Epithelial cell of proximal tubule (primary cell): ENCODE measurements around the gene PDZK1. TPM values are rescaled to one million over a fixed set of nuclear protein-coding genes. Genes with fewer than 3 reads are reported as not detected.
A peak's percentile ranks its signal among the peaks of the same experiment; 100 is the strongest.

Experiments used
- DNase-seq: peaks from one replicate; pipeline ENCODE4 v3.0.0-alpha.2; 2011; ENCODE audit warnings: low read depth
- H3K4me3 ChIP-seq: 2 replicates; pipeline ENCODE4 v1.5.1; 2011; ENCODE audit warnings: low read depth, mild to moderate bottlenecking, low read length
- total RNA-seq: library from RNA; depleted of rRNA; stranded (reverse); fragments of >200 nt; gene quantifications from 2 replicates; pipeline ENCODE4 v1.2.3, GENCODE V29; 2015
- TF ChIP-seq, protein P1 (sequence below): conservative IDR thresholded peaks from 2 replicates; pipeline ENCODE4 v1.5.1; 2012; ENCODE audit warnings: low read depth, mild to moderate bottlenecking, low read length

PDZK1 gene
- total RNA-seq, 1 donor from 2014 or later: 5.0 TPM

DNA sequence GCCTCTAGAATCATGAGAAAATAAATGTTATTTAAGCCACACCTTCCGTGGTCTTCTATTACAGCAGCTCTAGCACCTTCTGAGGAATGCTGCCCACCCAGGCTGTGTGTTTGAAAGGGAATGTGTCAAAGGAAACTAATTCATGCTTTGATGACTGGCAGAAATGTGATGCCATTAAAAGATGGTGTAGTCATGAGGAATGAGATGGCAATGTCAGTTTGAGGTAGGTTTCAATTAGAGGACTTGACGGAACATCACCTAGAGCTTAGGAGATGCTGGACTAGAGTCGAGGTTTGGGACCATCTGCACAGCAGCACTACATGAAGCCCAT, 10.6 kb downstream of the PDZK1 start:
- TF ChIP-seq, protein P1, sequence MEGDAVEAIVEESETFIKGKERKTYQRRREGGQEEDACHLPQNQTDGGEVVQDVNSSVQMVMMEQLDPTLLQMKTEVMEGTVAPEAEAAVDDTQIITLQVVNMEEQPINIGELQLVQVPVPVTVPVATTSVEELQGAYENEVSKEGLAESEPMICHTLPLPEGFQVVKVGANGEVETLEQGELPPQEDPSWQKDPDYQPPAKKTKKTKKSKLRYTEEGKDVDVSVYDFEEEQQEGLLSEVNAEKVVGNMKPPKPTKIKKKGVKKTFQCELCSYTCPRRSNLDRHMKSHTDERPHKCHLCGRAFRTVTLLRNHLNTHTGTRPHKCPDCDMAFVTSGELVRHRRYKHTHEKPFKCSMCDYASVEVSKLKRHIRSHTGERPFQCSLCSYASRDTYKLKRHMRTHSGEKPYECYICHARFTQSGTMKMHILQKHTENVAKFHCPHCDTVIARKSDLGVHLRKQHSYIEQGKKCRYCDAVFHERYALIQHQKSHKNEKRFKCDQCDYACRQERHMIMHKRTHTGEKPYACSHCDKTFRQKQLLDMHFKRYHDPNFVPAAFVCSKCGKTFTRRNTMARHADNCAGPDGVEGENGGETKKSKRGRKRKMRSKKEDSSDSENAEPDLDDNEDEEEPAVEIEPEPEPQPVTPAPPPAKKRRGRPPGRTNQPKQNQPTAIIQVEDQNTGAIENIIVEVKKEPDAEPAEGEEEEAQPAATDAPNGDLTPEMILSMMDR: no peak
- DNase-seq: no peak
- no peak overlapping the region for H3K4me3 ChIP-seq

DNA sequence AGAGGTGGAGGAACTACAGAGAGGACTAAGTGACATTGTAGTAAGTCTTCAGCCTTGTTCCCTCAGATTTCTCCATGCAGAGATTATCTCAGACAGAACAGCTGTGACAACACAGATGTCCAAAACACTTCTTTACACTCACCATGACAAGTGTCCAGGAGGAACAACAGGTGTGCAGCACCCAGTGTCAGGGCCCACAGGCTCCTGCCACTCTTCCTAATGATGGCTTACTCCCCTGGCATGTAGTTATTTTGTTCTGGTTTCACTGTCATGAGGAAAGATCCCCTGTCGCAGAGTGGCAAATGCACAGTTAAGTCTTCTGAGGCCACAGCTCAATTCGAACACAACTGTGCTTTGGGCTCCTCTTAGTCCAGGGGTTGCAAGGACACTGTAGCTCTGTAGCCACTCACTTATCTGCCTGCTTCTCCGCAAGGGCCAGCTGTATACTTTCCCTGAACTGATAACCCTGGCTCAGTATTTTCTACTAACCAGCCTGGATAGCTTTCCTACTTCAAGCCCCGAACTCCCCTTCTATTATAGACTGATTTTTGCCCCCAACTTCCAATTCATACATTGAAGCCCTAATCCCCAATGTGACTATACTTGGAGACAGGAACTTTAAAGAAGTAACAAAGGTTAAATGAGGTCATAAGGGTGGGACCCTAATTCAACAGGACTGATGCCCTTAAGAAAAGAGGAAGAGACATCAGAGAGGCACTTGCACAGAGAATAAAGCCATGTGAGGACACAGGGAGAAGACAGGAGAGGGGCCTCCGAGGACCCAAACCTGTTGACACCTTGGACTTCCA, 11.1 kb downstream of the PDZK1 start:
- no peak for DNase-seq
- H3K4me3 ChIP-seq: no peak overlapping the region
- TF ChIP-seq, protein P1: no peak

DNA sequence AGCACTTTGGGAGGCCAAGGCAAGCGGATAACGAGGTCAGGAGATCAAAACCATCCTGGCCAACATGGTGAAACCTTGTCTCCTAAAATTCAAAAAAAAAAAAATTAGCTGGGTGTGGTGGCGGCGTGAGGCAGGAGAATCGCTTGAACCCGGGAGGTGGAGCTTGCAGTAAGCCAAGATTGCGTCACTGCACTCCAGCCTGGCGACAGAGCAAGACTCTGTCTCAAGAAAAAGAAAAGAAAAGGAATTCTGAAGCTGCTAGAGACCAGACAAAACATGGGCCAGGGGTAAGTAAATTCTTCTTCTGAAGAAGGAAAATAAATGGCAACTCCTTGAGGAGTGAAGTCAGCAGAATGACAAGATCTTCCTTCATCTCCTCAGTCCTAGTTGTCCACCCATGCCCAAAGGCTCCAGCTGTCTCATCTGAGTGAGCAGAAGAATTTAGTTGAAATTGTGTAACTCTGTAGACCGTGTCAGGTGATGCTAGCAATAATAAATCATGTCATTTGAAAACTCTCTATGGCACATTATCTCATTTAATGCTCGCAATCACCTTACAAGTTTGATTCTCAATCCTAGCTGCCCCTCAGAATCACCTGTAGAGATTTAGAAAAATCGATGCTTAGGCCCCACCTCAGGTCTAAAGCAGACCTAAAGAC, 14.3 kb downstream of the PDZK1 start:
- H3K4me3 ChIP-seq: no peak overlapping the region
- TF ChIP-seq, protein P1: no peak
- DNase-seq: peak; percentile 86

- H3K4me3 ChIP-seq: no peak overlapping the region
- TF ChIP-seq, protein P1: no peak
- no peak for DNase-seq
Observed at GRCh38 chr1:145690587-145691558, 16.3 kb downstream of the PDZK1 start.

DNA sequence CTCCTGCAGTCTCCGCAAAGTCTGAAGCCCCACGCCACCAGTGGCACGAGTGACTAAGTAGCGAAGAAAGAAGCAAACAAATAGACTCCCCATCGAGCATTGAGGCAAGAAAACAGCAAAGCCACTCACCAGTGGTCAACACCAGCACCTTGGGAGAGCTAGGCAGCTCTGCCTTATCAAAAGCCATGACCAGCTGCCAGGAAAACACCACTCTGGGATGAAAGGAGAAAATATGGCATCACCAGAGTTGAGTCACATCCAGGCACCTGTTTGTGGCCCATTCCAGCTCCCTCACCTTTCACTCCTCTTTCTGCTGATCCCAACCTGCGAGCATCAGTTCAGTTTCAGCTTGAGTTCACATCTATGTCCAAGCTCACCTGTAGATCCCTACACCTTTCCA, 17.2 kb downstream of the PDZK1 start:
- no peak overlapping the region for H3K4me3 ChIP-seq
- TF ChIP-seq, protein P1: no peak
- no peak for DNase-seq

DNA sequence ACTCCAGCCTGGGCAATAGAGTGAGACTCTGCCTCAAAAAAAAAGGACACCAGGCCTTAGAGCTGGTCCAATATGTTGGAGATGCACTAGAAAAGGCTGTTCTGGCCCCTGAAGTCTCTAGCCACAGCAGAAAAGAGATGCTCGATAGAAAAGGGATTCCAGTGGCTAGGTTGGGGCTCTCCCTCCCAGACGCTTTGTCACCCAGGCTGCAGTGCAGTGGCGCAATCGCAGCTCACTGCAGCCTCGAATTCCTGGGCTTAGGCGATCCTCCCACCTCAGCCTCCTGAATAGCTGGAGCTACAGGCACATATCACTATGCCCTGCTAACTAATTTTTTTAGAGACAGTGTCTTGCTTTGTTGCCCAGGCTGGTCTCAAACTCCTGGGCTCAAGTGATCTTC, 18.2 kb downstream of the PDZK1 start:
- H3K4me3 ChIP-seq: no peak overlapping the region
- DNase-seq: no peak
- TF ChIP-seq, protein P1: no peak
